Measurements from ENCODE around the gene SMYD3.

The SMYD3 gene

DNA sequence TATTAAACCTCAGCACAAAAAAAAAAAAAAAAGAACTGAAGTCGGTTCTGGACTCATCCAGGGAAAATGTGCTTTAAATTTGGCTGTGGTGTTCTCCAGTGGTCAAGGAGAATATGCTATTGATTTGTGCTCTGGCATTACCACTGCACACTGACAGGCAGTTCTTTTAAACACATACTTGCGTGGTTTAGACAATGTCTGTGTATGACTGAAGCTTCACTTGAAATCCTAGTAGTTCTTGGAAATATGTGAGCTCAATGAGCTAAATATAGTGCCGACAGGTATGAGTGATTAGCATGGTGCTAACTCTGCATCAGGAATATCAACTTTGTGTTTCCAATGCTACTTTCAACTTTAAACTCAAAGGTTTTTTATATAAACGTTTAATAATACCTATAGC lies 415.6 kb downstream of the SMYD3 start:
- TF ChIP-seq, protein P1, sequence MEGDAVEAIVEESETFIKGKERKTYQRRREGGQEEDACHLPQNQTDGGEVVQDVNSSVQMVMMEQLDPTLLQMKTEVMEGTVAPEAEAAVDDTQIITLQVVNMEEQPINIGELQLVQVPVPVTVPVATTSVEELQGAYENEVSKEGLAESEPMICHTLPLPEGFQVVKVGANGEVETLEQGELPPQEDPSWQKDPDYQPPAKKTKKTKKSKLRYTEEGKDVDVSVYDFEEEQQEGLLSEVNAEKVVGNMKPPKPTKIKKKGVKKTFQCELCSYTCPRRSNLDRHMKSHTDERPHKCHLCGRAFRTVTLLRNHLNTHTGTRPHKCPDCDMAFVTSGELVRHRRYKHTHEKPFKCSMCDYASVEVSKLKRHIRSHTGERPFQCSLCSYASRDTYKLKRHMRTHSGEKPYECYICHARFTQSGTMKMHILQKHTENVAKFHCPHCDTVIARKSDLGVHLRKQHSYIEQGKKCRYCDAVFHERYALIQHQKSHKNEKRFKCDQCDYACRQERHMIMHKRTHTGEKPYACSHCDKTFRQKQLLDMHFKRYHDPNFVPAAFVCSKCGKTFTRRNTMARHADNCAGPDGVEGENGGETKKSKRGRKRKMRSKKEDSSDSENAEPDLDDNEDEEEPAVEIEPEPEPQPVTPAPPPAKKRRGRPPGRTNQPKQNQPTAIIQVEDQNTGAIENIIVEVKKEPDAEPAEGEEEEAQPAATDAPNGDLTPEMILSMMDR (conservative IDR thresholded peaks at IDR 0.05; ENCODE audit: low read depth, low read length): no peak
- H3K4me3 ChIP-seq (ENCODE audit: low read depth, low read length): no peak overlapping the region
- DNase-seq (ENCODE audit: low read depth): no peak

DNA sequence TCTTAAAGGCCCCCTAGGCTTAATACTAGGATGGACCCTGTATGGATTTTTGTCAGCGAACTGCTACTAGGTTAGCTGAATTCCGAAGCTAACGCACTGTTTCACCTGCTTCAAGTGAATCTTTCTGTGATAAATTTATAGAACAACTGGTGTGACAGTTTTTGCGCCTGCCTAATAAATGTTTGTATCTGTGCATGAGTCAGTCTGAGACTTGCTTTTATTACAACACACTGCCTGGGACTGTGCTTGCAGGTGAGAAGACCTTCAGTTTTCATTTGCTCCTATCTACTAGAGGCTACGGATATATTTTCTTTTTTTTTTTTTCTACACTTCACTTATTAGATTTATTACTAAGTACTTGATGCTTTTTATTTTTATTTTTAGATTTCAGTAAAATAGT lies 420.9 kb downstream of the SMYD3 start:
- TF ChIP-seq, protein P1 (conservative IDR thresholded peaks at IDR 0.05; ENCODE audit: low read depth, low read length): no peak
- DNase-seq (ENCODE audit: low read depth): no peak
- no peak overlapping the region for H3K4me3 ChIP-seq (ENCODE audit: low read depth, low read length)

DNA sequence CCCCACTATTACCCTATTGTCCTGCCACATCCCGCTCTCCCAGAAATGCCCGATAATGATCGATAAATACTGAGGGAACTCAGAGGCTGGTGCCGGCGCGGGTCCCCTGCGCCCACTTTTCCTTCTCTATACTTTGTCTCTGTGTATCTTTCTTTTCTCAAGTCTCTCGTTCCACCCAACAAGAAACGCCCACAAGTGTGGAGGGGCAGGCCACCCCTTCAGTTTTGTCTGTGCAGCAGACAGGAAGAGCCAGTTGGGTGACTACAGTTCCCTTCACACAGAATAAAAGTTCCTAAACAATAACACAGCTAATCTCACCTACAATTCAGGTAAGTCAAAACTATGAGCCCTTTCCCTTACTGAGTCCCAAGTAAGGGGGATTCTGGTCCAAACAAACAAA lies 423.7 kb downstream of the SMYD3 start:
- no peak overlapping the region for H3K4me3 ChIP-seq (ENCODE audit: low read depth, low read length)
- TF ChIP-seq, protein P1 (conservative IDR thresholded peaks at IDR 0.05; ENCODE audit: low read depth, low read length): no peak
- DNase-seq (ENCODE audit: low read depth): no peak

DNA sequence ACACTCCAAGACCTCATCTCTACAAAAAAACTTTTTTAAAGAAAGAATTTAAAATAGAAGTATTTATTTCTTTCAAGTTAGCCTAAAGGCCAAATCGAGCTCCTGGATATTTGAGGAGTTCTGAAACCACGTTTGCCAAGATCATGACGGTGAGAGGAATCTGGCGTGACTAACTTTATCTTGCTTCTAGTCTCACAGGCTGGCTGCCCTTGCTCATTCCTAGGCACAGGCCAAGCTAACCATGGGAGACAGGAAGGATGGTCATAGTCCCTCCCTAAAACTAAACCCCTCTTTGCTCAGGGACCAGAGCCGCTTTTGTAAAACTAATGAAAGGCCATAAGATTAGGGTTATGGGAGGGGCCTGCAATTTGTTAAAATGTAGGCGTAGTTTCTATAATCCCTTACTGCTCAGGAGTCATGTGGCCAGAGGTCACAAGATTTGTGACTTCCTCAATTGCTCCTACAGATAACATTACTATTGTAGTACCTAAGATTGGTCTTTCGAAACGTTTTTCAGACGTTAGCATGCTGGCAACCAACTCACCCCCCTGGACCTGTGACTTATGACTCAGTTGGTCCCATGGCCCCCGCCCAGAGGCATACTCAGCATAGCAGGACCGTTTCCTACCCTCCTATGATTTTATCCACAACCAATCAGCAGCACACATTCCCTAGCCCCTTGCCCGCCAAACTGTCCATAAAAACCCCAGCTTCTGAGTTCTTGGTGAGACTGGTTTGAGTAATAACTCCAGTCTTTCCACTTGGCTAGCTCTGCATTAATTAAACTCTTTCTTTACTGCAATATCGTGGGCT lies 425.0 kb downstream of the SMYD3 start:
- TF ChIP-seq, protein P1 (conservative IDR thresholded peaks at IDR 0.05; ENCODE audit: low read depth, low read length): no peak
- H3K4me3 ChIP-seq (ENCODE audit: low read depth, low read length): no peak overlapping the region
- DNase-seq (ENCODE audit: low read depth): no peak

DNA sequence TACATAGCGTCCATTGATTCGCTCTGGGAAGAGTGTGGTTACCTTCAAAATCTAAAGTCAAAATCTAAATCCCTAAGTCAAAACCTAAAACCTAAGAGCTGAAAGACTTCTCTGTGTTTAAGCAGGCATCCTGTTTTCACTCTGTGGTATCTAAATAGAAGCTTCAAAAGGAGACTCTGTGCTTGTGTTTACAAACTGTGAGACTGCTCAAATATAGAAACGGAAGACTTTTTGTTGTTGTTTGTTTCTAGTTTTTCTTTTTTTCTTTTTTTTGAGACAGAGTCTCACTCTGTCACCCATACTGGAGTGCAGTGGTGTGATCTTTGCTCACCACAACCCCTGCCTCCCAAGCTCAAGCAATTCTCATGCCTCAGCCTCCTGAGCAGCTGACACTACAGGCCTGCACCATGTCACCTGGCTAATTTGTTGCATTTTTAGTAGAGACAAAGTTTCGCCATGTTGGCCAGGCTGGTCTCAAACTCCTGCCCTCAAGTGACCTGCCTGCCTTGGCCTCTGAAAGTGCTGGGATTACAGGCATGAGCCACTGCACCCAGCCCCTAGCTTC lies 425.9 kb downstream of the SMYD3 start:
- H3K4me3 ChIP-seq (ENCODE audit: low read depth, low read length): no peak overlapping the region
- TF ChIP-seq, protein P1 (conservative IDR thresholded peaks at IDR 0.05; ENCODE audit: low read depth, low read length): no peak
- no peak for DNase-seq (ENCODE audit: low read depth)

DNA sequence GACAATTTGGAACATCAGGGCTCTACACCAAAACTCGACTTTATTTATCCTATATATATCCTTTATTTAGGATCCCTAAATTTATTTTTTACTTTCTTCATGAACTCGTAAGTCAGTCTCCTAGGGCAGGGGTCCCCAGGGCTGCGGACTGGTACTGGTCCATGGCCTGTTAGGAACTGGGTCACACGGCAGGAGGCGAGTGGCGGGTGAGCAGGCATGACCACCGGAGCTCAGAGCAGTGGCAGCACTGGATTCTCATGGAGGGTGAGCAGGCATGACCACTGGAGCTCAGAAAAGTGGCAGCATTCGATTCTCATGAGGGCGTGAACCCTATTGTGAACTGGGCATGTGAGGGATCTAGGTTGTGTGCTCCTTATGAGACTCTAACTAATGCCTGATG lies 427.0 kb downstream of the SMYD3 start:
- H3K4me3 ChIP-seq (ENCODE audit: low read depth, low read length): no peak overlapping the region
- DNase-seq (ENCODE audit: low read depth): no peak
- TF ChIP-seq, protein P1 (conservative IDR thresholded peaks at IDR 0.05; ENCODE audit: low read depth, low read length): no peak

DNA sequence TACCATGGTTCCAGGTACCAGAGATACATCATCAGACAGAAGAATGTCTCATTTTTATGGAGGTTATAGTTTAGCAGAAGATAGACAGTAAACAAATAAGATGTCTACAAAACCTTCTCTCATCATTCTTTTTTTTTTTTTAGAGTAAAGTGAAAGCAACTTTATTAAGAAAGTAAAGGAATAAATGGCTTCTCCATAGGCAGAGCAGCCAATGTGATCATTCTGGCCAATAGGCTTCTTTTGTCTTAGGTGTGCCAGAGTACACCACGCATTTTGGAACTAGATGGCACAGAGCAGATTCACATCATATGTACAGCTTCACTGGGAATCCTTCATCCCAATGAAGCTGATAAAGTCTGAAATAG lies 428.2 kb downstream of the SMYD3 start:
- H3K4me3 ChIP-seq (ENCODE audit: low read depth, low read length): no peak overlapping the region
- TF ChIP-seq, protein P1 (conservative IDR thresholded peaks at IDR 0.05; ENCODE audit: low read depth, low read length): no peak
- no peak for DNase-seq (ENCODE audit: low read depth)
